ENCODE results near the gene PCMTD2. TPM values are rescaled to one million over a fixed set of nuclear protein-coding genes. Genes with fewer than 3 reads are reported as not detected.

PCMTD2 gene
- total and polyA plus RNA-seq, 2 experiments from 2014 or later, result 33.8 to 76.1 TPM

- no peak overlapping the region for H3K4me3 ChIP-seq
- no peaks in the 10 kb centered on the region for H3F3A ChIP-seq (replicated peaks; ENCODE audit: low read depth)
- Mint-ChIP-seq H3K36me3 (ENCODE audit: low read depth) (peaks cover 23% of the 10 kb centered on the region), H3K27me3 (ENCODE audit: insufficient read depth, low read depth, poor library complexity) (peaks cover 9% of the 10 kb centered on the region), H3K4me1 (peaks cover 4% of the 10 kb centered on the region; the same call in 2 of the 3 replicates), H3K27ac (no peak overlapping the region), H3K9me3 (peaks cover 33% of the 10 kb centered on the region), H3K4me3 (no peak overlapping the region)
- no peak overlapping the region for H3K27ac ChIP-seq (ENCODE audit: low read depth)
- H3K36me3 ChIP-seq (ENCODE audit: insufficient read depth), result no peaks in the 10 kb centered on the region
- DNase-seq (ENCODE audit: low spot score), result no peak
- H3K4me1 ChIP-seq (ENCODE audit: insufficient read depth), result 0 out of 2 replicates have a peak, but pooled peaks cover 2% of the 10 kb centered on the region
- H2AFZ ChIP-seq, result no peak overlapping the region
- no peaks in the 10 kb centered on the region for H3K79me2 ChIP-seq (replicated peaks; ENCODE audit: insufficient read depth)
- H4K20me1 ChIP-seq (replicated peaks; ENCODE audit: insufficient read depth), result no peaks in the 10 kb centered on the region
- no peak for ATAC-seq
- H3K9me2 ChIP-seq (ENCODE audit: insufficient read depth), result no peaks in the 10 kb centered on the region
- TF ChIP-seq ETS1 (IDR thresholded peaks at IDR 0.05) (no peak), CTCF (conservative IDR thresholded peaks at IDR 0.05; ENCODE audit: low read depth in 2 of 2) (no peak), POLR2AphosphoS5 (IDR thresholded peaks at IDR 0.05; ENCODE audit: low read depth) (no peak), CREB1 (CRISPR knock-in tag; IDR thresholded peaks at IDR 0.05; ENCODE audit: low read depth) (no peak), REST (IDR thresholded peaks at IDR 0.05; ENCODE audit: unreplicated experiment) (no peak), EZH2phosphoT487 (IDR thresholded peaks at IDR 0.05; ENCODE audit: unreplicated experiment) (no peak), JUNB (IDR thresholded peaks at IDR 0.05; ENCODE audit: unreplicated experiment) (no peak), NANOG (IDR thresholded peaks at IDR 0.05; ENCODE audit: borderline replicate concordance) (no peak), EZH2 (IDR thresholded peaks at IDR 0.05; ENCODE audit: low read depth, unreplicated experiment) (no peak), ZNF114 (CRISPR knock-in tag; IDR thresholded peaks at IDR 0.05) (no peak), STAT1 (IDR thresholded peaks at IDR 0.05; ENCODE audit: unreplicated experiment) (no peak), ZNF462 (CRISPR knock-in tag; IDR thresholded peaks at IDR 0.05) (no peak), ZNF331 (CRISPR knock-in tag; IDR thresholded peaks at IDR 0.05; ENCODE audit: low read depth) (no peak)
- H3K27me3 ChIP-seq (ENCODE audit: insufficient read depth), result no peaks in the 10 kb centered on the region
- no peak overlapping the region for H3K4me2 ChIP-seq
Observed at GRCh38 chr20:64234291-64234791, 21.2 kb upstream of the PCMTD2 start.
